Measurements from ENCODE around the gene ALMS1. TPM values are rescaled to one million over a fixed set of nuclear protein-coding genes. Genes with fewer than 3 reads are reported as not detected.
"Not testable (repeated sequence)": the region's sequence is repeated elsewhere in the genome, so short reads cannot be mapped to it uniquely, and the experiment has no call there.

The ALMS1 gene
- total and polyA plus RNA-seq, 9 donors: 12.8 to 53.4 (median 46.9) TPM

DNA sequence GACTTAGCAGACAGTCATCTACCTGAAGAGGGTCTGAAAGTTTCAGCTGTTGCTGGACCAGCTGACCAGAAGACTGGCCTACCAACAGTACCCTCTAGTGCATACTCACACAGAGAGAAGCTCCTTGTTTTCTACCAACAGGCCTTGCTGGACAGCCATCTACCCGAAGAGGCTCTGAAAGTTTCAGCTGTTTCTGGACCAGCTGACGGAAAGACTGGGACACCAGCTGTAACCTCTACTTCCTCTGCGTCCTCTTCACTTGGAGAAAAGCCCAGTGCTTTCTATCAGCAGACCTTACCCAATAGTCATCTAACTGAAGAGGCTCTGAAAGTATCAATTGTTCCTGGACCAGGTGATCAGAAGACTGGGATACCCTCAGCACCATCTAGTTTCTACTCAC, 63.2 kb downstream of the ALMS1 start:
- 89 to 95% (median 92%) methylated on average over 3 of the region's 3 CpGs for WGBS, 3 donors

GRCh38 chr2:73449404-73449803, 63.8 kb downstream of the ALMS1 start:
- TF ChIP-seq EP300 (IDR thresholded peaks at IDR 0.05) (no peak), CTCF (IDR thresholded peaks at IDR 0.05) (no peak), POLR2A (IDR thresholded peaks at IDR 0.05) (no peak)
- Histone ChIP-seq H3K27me3 (no peaks in the 10 kb centered on the region), H3K4me1 (ENCODE audit: insufficient read depth) (no peaks in the 10 kb centered on the region), H3K9me3 (no peaks in the 10 kb centered on the region), H3K36me3 (no peaks in the 10 kb centered on the region), H3K27ac (no peak overlapping the region), H3K4me3 (no peak overlapping the region)
- intact Hi-C loops (cut with DNase I): no loop called here
- DNase-seq: no peak

More for the DNA sequence above, 63.2 kb downstream of the ALMS1 start:
- Histone ChIP-seq H3K36me3 (no peaks in the 10 kb centered on the region), H3K27me3 (no peaks in the 10 kb centered on the region), H3K27ac (no peak overlapping the region), H3K4me3 (no peak overlapping the region), H3K4me1 (ENCODE audit: insufficient read depth) (no peaks in the 10 kb centered on the region), H3K9me3 (no peaks in the 10 kb centered on the region)
- intact Hi-C loops (cut with DNase I): no loop called here
- no peak for DNase-seq
- no peak for TF ChIP-seq EP300 (IDR thresholded peaks at IDR 0.05)
- no peak for TF ChIP-seq CTCF (IDR thresholded peaks at IDR 0.05)
- no peak for TF ChIP-seq POLR2A (IDR thresholded peaks at IDR 0.05)

- Histone ChIP-seq H3K27ac (no peak overlapping the region), H3K9me3 (no peaks in the 10 kb centered on the region), H3K36me3 (no peaks in the 10 kb centered on the region), H3K4me3 (no peak overlapping the region), H3K27me3 (no peaks in the 10 kb centered on the region), H3K4me1 (ENCODE audit: insufficient read depth) (no peaks in the 10 kb centered on the region)
- WGBS, 3 donors: 90 to 100% (median 94%) methylated on average over 1 of the region's 1 CpG
- no peak for DNase-seq
- TF ChIP-seq EP300 (IDR thresholded peaks at IDR 0.05): no peak
- TF ChIP-seq CTCF (IDR thresholded peaks at IDR 0.05): no peak
- TF ChIP-seq POLR2A (IDR thresholded peaks at IDR 0.05): no peak
- intact Hi-C loops (cut with DNase I): no loop called here
Measured at GRCh38 chr2:73451263-73451972, 65.8 kb downstream of the ALMS1 start.

DNA sequence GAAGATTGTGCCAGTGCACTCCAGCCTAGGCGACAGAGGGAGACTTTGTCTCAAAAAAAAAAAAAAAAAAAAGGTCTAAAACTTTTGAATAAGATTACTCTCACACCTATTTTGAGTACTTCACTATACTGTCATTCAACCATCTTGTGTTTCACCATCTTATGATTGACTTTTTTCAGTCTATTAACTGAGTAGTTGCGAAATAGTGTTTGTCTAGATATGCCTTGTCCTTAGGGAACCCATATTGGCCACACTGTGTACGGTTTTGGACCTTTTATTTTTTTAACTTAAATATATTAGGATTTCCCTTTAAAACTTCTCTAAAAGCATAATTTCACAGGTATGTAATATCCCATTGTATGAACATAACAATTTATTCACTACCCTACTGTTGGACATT, 72.3 kb downstream of the ALMS1 start:
- no peak for TF ChIP-seq EP300 (IDR thresholded peaks at IDR 0.05)
- no peak for TF ChIP-seq POLR2A (IDR thresholded peaks at IDR 0.05)
- TF ChIP-seq CTCF (IDR thresholded peaks at IDR 0.05): no peak
- H3K27me3 ChIP-seq: peaks cover 4% of the 10 kb centered on the region
- 98% methylated on average over 3 of the region's 3 CpGs for WGBS, 3 donors
- DNase-seq: no peak
- no peak overlapping the region for H3K4me3 ChIP-seq
- intact Hi-C loops (cut with DNase I): no loop called here
- H3K27ac ChIP-seq: no peak overlapping the region
- H3K4me1 ChIP-seq (ENCODE audit: insufficient read depth): no peaks in the 10 kb centered on the region
- no peaks in the 10 kb centered on the region for H3K36me3 ChIP-seq
- H3K9me3 ChIP-seq: no peaks in the 10 kb centered on the region

DNA sequence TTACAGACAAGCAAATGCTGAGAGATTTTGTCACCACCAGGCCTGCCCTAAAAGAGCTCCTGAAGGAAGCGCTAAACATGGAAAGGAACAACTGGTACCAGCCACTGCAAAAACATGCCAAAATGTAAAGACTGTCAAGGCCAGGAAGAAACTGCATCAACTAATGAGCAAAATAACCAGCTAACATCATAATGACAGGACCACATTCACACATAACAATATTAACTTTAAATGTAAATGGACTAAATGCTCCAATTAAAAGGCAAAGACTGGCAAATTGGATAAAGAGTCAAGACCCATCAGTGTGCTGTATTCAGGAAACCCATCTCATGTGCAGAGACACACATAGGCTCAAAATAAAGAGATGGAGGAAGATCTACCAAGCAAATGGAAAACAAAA, 76.8 kb downstream of the ALMS1 start:
- H3K27me3 ChIP-seq; H3K4me3 ChIP-seq; H3K27ac ChIP-seq; H3K4me1 ChIP-seq (ENCODE audit: insufficient read depth); H3K36me3 ChIP-seq; DNase-seq; H3K9me3 ChIP-seq; intact Hi-C loops (cut with DNase I): not testable (repeated sequence)
- 95 to 100% (median 100%) methylated on average over 1 of the region's 1 CpG for WGBS, 3 donors

All from ovary (tissue), 9 donors.